GM19025 (cell line): Measurements from ENCODE around the gene ZNF597.
A peak's percentile ranks its signal among the peaks of the same experiment; 100 is the strongest.

Experiments
- ATAC-seq: cut with Tn5 transposase; IDR thresholded peaks from one replicate; pipeline ENCODE4 v1.9.1; 2021; ENCODE audit warnings: mild to moderate bottlenecking, low read depth, moderate library complexity; ENCODE audit not compliant: unreplicated experiment

Gene ZNF597

DNA sequence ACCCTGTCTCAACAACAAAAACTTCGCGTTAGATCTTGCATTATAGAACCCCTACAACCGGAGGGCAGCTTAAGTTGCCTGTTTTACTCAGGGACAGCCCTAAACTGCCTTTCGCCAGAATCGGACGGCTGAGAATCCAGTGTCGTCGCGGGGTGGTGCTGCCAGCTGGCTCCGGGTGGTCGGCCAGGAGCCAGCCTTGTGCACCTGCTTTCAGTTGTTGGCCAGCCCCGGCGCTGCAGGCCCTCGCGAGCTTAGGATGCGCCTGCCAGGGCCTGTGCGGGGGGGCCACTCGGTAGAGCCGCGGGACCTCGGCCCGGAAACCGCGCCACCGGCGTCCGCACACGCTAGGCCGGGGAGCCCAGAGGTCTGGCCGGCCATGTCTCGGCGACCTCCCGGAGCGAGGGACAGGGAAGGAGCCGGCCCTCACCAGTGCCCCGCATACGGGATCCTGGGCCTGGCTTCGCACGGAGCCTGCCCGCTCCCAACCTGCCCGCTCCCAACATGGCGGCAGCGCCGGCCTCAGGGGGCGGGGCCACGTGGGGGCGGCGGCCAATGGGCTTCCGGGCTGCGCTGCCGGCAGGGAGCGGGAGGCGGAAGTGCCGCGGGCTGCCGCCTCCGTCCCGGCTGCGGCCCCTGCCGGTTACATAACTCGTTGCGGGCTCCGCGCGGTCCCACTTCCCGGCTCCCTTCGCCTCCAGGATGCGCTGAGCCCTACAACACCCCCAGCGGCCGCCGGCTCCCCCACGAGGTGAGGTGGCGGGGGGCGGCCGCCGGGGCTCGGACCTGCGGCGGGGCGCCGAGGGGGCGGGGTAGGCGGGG, 14.3 kb upstream of the ZNF597 start:
- peak; percentile 72 for ATAC-seq

DNA sequence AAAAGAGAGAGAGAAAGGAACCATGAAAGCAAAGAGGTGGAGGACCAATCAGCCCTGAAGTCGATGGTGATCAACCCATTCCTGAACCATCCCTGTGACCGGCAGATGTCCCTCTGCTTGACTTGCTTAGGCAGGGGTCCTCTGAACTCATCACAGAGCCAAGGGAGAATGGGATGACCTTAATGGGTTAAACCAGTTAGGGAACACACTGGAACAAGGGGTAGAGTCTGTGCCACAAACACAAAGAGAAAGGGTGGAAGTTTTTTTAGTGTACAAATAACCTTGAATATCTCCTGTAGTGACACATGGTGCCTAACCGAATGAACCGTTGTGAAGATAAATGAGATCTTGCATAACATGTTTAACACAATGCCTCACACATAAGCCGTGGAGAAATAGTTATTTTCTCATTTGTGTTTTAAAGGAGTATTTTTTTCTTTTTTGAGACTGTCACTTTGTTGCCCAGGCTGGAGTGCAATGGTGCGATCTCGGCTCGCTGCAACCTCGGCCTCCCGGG, 11.4 kb upstream of the ZNF597 start:
- ATAC-seq: no peak

DNA sequence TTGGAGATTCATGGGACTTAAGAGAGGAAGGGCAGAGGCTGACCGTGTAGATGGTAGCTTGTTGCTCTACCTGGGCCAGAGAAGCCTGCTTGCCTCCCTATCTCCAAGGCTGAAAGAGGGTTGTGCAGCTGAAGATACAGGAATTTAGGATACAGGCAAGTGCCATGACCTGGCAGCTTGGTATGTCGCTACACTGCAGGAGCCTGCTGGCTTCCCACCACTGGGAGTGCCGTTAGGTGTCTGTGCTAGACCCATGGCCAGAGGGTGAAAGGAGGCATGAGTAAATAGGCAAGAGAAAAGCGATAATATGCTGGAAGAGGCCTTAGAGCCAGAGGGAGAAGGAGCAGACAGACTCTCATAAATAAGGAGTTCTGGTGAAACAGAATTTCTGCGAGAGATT, 10.8 kb upstream of the ZNF597 start:
- no peak for ATAC-seq

DNA sequence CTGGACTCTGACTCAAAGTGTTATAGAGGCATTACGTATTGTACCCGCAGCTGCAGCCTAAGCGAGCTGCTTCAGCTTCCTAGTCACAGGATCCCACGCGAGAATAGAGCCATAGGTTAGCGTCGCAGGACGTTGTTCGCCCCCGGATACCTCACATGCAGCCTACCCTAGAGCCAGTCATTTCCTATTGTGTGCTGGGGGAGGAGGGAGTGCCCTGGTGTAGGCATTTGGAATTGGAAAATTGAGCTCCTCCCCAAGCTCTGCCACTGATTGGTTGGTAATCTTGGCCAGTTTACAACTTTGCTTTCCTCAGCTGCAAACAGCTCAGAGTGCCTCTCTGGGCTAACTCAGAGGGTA, 706 bp upstream of the ZNF597 start:
- ATAC-seq: peak; percentile 11

DNA sequence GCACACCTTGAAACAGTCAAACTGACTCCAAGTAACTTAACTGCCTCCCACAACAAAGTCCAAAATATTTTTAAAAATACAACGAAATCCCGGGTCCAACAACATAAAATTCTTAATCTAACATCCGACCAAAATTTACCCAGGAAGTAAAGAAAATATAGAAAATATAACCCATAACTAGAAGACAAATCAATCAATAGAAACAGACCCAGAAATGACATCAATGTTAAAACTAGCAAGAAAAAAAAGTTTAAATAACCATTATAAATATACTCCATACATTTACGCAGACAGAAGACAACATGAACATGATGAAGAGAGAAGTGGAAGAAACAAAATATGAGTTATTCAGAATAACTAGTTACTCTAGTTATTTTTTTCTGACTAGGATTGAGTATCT, 3.7 kb downstream of the ZNF597 start:
- ATAC-seq: no peak

DNA sequence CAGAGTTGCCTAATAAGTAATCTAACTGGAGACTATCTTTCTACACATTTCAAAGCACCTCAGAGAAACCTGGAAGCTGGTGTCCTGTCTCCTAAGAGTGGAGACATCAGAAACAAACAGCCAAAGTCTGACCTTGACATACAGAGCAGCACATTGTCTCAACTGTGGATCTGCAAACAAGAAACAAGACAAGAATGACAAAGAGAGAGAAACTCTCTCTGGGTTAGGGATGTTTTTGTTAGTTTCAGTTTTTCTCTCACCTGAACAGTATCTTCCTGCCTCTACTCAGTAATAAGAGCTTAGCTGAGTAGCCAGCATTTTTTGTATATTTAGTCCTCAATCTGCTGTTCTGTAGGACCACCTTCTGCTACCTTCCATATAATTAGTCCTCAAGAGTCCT, 8.9 kb downstream of the ZNF597 start:
- no peak for ATAC-seq

DNA sequence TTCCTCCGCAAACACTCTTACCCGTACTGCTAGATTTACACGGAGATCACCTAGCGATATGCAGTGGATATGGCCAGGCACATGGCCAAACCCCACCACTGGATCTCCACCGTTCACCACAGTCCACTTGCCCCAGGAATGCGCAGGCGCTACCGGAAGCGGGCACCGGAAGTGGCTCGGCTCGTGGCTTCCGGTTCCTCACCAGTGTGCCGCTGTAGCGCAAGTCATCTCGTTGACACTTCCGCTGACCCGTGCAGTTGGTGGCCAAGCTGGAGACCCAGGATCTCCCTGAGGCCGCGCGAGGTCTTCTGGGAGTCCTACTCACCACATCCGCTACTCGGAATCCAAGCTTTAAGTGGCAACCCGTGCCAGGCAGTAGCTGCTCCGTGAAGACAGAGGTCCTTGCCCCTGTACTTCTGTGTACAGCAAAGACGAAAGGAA, 11.5 kb downstream of the ZNF597 start:
- no peak for ATAC-seq

DNA sequence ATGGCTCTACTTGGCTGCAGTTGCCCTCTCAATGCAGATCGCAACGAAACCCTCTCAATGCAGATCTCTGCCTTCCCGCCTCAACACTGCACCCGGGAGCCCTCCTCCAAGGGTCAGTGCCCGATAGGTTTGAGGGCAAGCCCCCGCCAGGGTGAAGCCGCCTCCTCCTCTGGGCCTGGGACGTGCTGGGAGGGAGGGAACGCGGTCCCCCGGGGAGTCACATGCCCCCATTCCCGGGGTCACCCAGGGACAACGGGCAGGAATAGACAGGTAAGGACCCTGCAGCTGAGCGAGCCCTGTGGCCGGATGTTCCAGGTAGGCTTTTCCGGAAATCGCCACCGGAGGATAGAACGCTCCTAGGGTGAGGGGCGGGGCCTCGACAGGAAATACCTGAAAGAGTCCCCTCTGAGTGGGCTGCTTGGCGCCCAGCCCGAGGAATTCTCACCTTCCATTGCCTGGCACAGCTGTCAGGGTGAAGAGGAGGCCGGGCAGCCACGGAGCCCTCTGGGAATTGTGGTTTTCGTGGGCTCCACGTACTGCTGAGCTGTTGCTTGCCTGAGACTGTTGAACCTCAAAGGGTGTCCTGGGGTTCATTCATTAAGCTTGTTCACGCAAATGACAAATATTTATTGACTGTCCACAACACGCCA, 29.4 kb downstream of the ZNF597 start:
- ATAC-seq: no peak

DNA sequence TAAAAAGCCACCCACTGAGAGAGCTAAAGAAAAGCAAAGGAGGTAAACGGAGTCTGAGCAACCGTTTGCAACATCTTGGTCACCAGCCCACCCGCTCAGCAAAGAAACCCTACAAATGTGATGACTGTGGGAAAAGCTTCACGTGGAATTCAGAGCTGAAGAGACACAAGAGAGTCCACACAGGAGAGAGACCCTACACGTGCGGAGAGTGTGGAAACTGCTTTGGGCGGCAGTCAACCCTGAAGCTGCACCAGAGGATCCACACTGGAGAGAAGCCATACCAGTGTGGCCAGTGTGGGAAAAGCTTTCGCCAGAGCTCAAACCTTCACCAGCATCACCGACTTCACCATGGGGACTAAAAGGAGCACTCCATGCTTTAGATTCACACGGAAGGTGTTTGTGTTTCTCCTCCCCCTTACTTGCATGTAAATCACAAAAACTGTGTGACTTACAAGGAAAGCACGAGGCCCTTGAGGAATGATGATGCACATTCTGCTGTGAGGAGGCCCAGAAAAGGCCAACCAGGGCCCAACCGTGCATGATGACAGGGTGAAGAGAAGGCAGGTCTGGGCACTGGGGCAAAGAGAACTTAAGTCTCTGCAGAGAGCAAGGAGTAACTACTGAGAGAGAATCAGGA, 34.6 kb downstream of the ZNF597 start:
- ATAC-seq: no peak

DNA sequence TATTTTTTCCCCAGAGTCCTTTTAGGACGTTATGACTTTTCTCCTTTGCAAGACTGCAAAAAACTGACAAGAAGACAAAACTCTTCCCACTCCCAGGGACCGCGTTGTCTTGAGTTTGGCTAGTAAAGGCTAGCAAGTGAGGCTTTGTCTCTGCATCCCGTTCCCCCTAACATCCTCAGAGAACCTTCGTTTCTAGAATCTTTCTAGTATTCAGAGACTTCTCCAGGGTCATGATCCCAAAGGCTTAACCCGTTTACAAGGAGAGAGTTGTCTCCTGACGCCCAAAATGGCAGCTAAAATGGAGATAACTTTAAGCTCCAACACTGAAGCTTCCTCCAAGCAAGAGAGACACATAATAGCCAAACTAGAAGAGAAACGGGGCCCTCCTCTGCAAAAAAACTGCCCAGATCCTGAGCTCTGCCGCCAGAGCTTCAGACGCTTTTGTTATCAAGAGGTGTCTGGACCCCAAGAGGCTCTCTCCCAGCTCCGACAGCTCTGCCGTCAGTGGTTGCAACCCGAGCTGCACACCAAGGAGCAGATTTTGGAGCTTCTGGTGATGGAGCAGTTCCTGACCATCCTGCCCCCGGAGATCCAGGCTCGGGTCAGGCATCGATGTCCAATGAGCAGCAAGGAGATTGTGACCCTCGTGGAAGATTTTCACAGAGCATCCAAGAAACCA, 41.4 kb downstream of the ZNF597 start:
- no peak for ATAC-seq

DNA sequence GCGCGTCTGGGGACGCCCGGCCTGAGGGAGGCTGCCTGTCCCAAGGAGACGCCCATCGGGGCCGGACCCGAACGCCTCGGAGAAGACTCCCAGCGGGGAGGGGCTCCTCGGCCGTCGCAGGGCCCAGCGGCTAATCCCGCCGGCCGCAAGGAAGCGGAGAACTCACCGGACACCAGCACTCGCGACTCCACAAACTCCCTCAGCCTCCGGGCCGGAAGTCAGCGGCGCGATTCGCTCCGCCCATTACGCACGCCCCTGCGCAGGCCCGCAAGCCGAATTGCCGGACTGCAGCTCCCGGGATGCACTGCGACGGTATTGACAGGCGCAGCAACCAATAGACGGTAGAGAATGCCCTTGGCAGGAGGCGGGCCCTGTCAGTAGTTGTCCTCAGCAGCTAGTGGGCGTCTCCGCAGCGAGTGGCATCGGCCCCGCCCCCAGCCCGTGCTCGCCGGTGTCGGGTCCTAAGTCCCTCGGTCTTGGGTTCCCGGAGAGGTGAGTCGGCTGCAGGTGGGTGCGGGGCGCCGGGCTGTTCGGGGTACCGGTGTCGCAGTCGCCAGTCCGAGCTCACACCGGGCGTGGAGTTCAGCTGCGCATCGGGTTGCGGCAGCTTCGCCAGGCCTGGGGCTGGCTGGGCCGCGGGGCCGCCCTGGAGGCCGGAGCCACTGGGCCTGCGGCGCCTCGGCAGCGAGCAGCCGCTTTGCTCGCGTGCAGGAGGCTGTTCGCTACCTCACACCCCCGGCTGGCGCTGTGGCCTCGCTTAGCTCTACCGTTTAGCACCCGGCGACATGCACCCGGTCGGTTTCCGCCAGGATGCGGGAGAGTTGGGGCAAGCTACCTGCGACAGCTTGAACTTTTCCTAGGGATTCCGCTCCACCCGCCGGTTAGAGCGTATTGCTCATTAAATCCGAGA, 42.3 kb downstream of the ZNF597 start, which contains the start of the genes ZNF174 and ZSCAN32:
Gene ZNF174 (plus strand): TSS at position 437 of the 910 bp plus-strand sequence. CDS start 790 bp downstream, outside the sequence.
Gene ZSCAN32 (minus strand): TSS at position 226 of the 910 bp plus-strand sequence. CDS start 3,447 bp downstream, outside the sequence.
- peak; percentile 96 for ATAC-seq

DNA sequence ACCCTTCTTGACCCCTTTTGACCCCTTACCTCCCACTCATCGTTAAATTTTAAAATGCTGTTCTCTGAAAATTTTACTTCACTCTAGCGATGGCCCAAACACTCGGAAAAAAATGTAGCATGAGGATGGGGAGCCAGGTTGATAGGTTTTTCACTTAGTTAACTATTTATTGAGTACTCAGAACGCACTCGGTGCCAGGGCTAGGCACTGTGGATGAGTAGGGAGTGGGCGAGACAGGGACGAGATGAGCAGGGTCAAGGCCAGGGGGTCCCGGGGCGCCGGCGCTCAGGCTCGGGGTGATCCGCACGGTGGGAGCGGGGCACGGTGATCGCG, 42.9 kb downstream of the ZNF597 start:
- ATAC-seq: no peak

DNA sequence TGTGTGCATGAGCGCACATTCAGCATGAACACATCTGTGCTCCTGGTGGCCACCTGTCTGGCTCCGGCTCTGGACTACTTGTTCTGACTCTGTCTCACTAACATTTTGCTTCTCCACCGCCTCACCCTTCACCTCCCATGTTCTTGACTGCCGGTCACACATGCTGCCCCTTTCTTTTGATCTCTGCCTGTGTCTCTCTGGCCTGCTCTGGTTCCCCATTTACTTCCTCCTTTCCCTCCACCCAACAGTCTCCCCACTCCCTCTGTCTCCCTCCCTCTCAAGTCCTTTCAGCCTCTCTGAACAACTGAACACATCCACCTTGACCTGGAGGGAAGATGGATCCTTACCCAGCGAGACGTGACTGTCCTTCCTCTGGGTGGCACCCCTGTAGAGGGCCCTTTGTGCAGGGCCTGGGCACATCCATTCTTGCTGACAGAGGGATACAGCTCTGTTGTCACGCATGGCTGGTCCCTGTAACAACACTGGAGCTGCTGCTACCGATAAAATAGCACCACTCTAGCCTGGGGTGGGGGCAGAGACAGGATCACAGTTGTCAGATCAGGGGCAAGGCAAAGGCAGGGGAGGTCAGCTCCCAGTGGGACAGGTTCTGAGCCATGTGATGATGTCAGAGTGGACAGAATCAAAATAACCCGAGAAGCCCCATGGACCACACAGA, 53.5 kb downstream of the ZNF597 start:
- ATAC-seq: no peak

DNA sequence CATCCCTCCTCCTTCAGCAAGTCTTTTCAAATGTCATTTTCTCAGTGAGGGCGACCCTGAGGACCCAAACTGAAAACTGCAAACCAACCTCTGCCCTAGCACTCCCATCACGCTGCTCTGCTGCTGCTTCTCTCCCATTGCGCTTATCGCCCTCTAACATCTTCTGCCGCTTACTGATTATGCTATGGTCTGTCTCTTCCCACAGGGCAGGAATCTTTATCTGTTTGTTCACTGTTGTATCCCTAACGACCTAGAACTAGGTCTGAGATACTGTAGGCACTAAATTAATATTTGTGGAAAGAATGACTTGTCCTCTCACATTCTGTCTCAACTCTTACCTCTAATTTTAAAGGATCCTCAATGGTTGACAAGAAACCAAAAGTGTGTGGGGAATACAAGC, 55.0 kb downstream of the ZNF597 start:
- ATAC-seq: no peak

DNA sequence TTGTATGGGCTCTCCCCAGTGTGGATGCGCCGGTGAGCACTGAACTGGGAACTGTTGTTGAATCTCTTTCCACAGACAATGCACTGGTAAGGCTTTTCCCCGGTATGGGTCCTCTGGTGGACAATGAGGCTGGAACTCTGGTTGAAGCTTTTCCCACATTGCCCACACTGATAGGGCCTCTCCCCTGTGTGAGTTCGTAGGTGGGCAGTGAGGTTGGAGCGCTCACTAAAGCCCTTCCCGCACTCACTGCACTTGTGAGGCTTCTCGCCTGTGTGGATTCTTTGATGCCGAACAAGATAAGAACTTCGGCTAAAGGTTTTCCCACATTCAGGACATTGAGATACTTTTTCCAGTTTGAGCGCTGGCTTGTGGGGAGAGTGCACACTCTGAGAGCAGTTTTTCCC, 60.3 kb downstream of the ZNF597 start:
- ATAC-seq: no peak
